Stimulated activated CD4-positive, alpha-beta T cell treated with anti-CD3 and anti-CD28 coated beads, Interleukin-12 subunit alpha, Interleukin-12 subunit beta, amount 100 ng/mL, for 24 hours (primary cell): ENCODE measurements around the gene ATOSA.

Source experiments
- DNase-seq, 2 experiments: peaks; one replicate each; pipeline ENCODE4 v3.0.0-alpha.2; 2020; ENCODE audit warnings: low read depth in 2 of 2

ATOSA gene

GRCh38 chr15:52651868-52652267 is 27.3 kb downstream of the ATOSA start:
- no peak for DNase-seq

GRCh38 chr15:52651114-52651513 is 28.1 kb downstream of the ATOSA start:
- DNase-seq, result no peak

GRCh38 chr15:52649686-52650085 is 29.5 kb downstream of the ATOSA start:
- no peak for DNase-seq

DNA sequence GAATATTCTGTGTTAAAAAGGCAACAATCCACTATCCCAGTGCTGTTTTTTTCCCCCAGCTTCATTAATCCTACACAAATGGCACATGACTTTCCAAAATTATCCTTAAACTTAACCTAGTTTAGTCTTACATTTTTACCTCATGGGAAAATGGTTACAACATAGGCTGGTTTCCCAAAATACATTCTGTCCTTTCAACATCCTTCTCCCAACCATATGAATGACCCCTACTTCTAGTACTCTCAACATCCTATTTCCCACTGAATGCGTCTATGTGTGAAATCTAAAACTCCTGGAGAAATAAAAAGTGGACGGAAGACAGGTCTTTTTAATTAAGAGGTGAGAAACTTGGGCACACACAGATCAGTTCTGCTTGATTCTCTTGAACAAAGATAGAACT is 33.3 kb downstream of the ATOSA start:
- DNase-seq, result no peak

GRCh38 chr15:52642386-52643361 is 36.5 kb downstream of the ATOSA start:
- DNase-seq, result no peak

DNA sequence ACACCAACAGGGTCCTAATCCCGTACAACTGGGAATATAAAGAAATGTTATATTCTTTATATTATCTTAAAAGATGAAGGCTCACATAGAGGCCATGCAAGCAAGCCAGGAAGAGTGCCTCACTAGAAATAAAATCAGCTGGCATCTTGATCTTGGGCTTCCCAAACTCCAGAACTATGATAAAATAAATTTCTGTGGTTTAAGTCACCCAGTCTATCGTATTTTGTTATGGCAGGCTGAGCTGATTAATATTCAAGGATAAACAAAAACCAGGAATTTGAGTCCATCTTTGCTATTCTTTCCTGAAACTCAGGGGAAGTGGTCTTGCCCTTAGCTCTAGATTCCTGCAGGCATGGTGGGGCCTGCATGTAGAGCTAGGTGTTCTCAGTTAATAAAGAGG is 42.7 kb downstream of the ATOSA start:
- DNase-seq, result no peak

DNA sequence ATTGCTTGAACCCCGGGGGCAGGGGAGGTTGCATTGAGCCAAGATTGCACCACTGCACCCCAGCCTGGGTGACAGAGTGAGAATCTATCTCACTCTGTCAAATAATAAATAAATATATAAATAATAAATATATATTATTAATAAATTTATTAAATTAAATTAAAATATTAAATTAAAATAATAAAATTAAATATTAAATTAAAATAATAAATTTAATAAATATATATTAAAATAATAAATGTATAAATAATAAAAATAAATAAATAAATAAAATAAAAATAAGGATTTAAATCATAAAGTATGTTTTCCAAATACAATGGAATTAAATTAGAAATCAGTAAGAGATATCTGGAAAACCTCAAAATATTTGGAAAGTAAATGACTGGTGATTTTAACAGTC is 43.3 kb downstream of the ATOSA start:
- no peak for DNase-seq
